ENCODE measurements around the gene SIX1.

DNA sequence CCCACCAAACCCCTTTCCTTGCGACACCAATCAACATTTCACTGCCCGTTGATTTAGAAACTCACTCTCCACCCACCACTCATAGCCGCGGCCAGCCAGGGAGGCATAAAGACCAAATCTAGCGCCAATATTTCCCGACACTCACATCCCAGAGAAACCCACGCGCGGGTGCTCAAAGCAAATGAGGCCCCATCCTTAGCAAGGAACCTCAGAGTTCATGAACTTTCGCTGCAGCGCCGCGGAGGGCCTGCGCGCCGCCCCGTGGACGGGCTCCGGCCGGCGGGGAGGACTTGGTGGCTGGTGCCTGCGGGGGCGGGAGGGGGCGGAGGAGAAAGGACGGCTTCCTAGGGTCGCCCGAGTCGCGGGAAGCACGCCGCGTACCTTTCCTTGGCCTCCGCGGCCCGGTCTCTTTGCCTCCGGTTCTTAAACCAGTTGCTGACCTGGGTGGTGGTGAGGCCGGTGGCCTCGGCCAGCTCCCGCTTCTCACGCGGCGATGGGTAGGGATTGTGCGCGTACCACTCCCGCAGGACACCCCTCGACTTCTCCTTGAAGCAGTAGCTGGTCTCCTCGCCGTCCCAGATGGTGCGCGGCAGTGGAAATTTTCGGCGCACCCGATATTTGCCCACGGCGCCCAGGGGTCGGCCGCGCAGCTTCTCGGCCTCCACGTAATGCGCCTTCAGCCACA, 886 bp downstream of the SIX1 start:
- TF ChIP-seq POLR2A (IDR thresholded peaks at IDR 0.05) (no peak), CTCF (IDR thresholded peaks at IDR 0.05) (no peak)

Measured in vagina (tissue), 2 donors.